GM12878 (cell line): ENCODE results near the gene MAP3K1. TPM values are rescaled to one million over a fixed set of nuclear protein-coding genes. Genes with fewer than 3 reads are reported as not detected.

ENCODE experiments used
- BACH1 ChIP-seq: fragments of 450-650 bp; IDR thresholded peaks from 2 replicates; pipeline ENCODE4 v1.6.1; 2017; ENCODE audit warnings: mild to moderate bottlenecking, borderline replicate concordance
- BHLHE40 ChIP-seq, 2 experiments: fragments of 450-650 bp in 1 of 2; IDR thresholded peaks; 2 replicates each; pipeline ENCODE4 v1.6.1; 2011 to 2017; ENCODE audit warnings: low read depth in 2 of 2, borderline replicate concordance in 1 of 2, improper control_type of control experiment in 1 of 2, low read length in 1 of 2, mild to moderate bottlenecking in 1 of 2
- CBX3 ChIP-seq: fragments of 200-600 bp; sonication (generic); IDR thresholded peaks from 2 replicates; pipeline ENCODE4 v1.6.1; 2016; ENCODE audit warnings: low read depth, borderline replicate concordance
- CBX5 ChIP-seq: sonication (generic); IDR thresholded peaks from 2 replicates; pipeline ENCODE4 v1.6.1; 2016; ENCODE audit warnings: low read depth, moderate library complexity, mild to moderate bottlenecking, inconsistent platforms
- CEBPB ChIP-seq, 2 experiments: fragments of 150-350 bp in 1 of 2; IDR thresholded peaks; 2 replicates each; pipeline ENCODE4 v1.6.1; 2012 to 2014; ENCODE audit warnings: low read depth in 2 of 2, low read length in 2 of 2, borderline replicate concordance in 1 of 2, inconsistent platforms in 1 of 2
- CHD4 ChIP-seq: fragments of 200-600 bp; sonication (generic); IDR thresholded peaks from 2 replicates; pipeline ENCODE4 v1.6.1; 2016; ENCODE audit warnings: mild to moderate bottlenecking
- DPF2 ChIP-seq: fragments of 450-650 bp; IDR thresholded peaks from 2 replicates; pipeline ENCODE4 v1.6.1; 2017; ENCODE audit warnings: mild to moderate bottlenecking
- GABPA ChIP-seq: IDR thresholded peaks from 2 replicates; pipeline ENCODE4 v1.6.1; 2014; ENCODE audit warnings: antibody characterized with exemption, low read depth, mild to moderate bottlenecking, inconsistent platforms
- KAT2A ChIP-seq: conservative IDR thresholded peaks from 2 replicates; pipeline ENCODE4 v1.6.1; 2011; ENCODE audit warnings: low read depth, low read length; ENCODE audit not compliant: control insufficient read depth
- KLF5 ChIP-seq: fragments of 450-650 bp; IDR thresholded peaks from 2 replicates; pipeline ENCODE4 v1.6.1; 2014; ENCODE audit warnings: mild to moderate bottlenecking; ENCODE audit not compliant: partially characterized antibody
- MEF2A ChIP-seq: IDR thresholded peaks from 2 replicates; pipeline ENCODE4 v1.6.1; 2011; ENCODE audit warnings: low read depth, mild to moderate bottlenecking, low read length, moderate library complexity; ENCODE audit not compliant: insufficient read depth
- MXI1 ChIP-seq: fragments of 150-350 bp; IDR thresholded peaks from 2 replicates; pipeline ENCODE4 v1.6.1; 2011; ENCODE audit warnings: low read depth, mild to moderate bottlenecking, inconsistent platforms, low read length, improper control_type of control experiment
- NBN ChIP-seq: fragments of 450-650 bp; IDR thresholded peaks from 2 replicates; pipeline ENCODE4 v1.6.1; 2016
- NFXL1 ChIP-seq: fragments of 450-650 bp; IDR thresholded peaks from 2 replicates; pipeline ENCODE4 v1.6.1; 2017; ENCODE audit warnings: antibody characterized with exemption, mild to moderate bottlenecking, borderline replicate concordance
- PAX5 ChIP-seq: IDR thresholded peaks from 2 replicates; pipeline ENCODE4 v1.6.1; 2011; ENCODE audit warnings: low read depth, low read length, borderline replicate concordance
- TBL1XR1 ChIP-seq: IDR thresholded peaks from 2 replicates; pipeline ENCODE4 v1.6.1; 2012; ENCODE audit warnings: low read depth, low read length, improper control_type of control experiment
- polyA plus RNA-seq, 11 experiments: library from polyadenylated mRNA; depleted of rRNA in 4 of 11; unstranded in 6 of 11; stranded (reverse) in 5 of 11; fragments of >200 nt; fragmentation: Nextera tagmentation in 4 of 11; fragmentation: Illumina TruSeq in 1 of 11; extraction: Ambion mirVana in 4 of 11; extraction: Trizol in 1 of 11; gene quantifications; 1 replicate in 1 of 11; 2 replicates in 10 of 11; pipeline versions ENCODE4 v1.2.1 to v1.2.3, GENCODE V29; 2011 to 2016; ENCODE audit warnings: inconsistent platforms in 2 of 11, missing spikeins in 2 of 11, low read depth in 1 of 11
- total RNA-seq, 4 experiments: library from RNA; depleted of rRNA in 3 of 4; stranded (reverse); fragments of >200 nt in 3 of 4; fragmentation: Illumina TruSeq in 1 of 4; extraction: Trizol in 1 of 4; gene quantifications; 2 replicates each; pipeline versions ENCODE4 v1.2.1 to v1.2.3, GENCODE V29; 2013 to 2021
- TF ChIP-seq, protein P1 (sequence below): IDR thresholded peaks from 2 replicates; pipeline ENCODE4 v1.6.1; 2011; ENCODE audit warnings: mild to moderate bottlenecking, low read depth, low read length, moderate library complexity; ENCODE audit not compliant: insufficient replicate concordance
- TF ChIP-seq, protein P2 (sequence below): fragments of 450-650 bp; IDR thresholded peaks from 2 replicates; pipeline ENCODE4 v1.6.1; 2017; ENCODE audit warnings: mild to moderate bottlenecking
- TF ChIP-seq, protein P3 (sequence below): IDR thresholded peaks from 2 replicates; pipeline ENCODE4 v1.6.1; 2012; ENCODE audit warnings: low read length, inconsistent platforms
- TF ChIP-seq, protein P4 (sequence below): IDR thresholded peaks from 2 replicates; pipeline ENCODE4 v1.6.1; 2012; ENCODE audit warnings: low read depth, low read length, improper control_type of control experiment
- TF ChIP-seq, protein P5 (sequence below): IDR thresholded peaks from 2 replicates; pipeline ENCODE4 v1.6.1; 2012; ENCODE audit warnings: low read depth, low read length, improper control_type of control experiment

MAP3K1 gene
- total and polyA plus RNA-seq, 10 of the 15 experiments (the other 5 are each of a cell fraction or from before 2014, with no cell fraction given): 7.5 to 24.6 (median 12.6) TPM

DNA sequence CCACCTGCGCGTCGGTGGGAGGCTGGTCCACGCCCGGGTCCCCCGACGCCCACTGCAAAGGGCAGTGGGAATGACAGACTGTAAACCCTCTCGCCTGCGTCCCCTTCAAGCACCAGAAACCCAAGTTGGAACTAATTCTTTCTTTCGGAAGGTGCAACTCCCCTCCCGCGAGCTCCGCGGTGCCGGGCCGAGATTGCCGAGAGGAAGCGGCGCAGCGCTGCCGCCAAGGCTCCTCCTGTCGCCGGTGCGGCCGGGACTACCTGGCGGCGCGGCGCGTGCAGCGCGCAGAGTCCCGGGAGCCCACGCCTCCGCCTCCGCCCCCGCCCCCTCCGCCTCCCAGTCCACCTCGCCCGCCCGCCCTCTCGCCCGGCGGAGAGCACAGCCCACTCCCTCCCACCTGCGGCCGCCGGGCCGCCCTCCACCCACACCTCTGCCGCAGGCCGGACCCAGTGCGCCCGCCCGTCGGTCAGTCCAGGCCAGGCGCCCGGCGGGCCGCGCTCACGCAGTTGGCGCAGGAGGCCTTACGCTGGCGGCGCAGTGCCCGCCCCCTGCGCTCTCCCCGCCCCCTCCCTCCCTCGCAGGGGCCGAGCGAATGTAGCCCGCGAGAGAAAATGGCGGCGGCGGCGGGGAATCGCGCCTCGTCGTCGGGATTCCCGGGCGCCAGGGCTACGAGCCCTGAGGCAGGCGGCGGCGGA lies at the start of gene MAP3K1 (continued):
- TF ChIP-seq BHLHE40 (IDR thresholded peaks at IDR 0.05; ENCODE audit: borderline replicate concordance in 1 of 2, low read depth in 2 of 2, low read length in 1 of 2): peak; percentile 54 to 81; a peak in 2 of 4 replicates
- TF ChIP-seq NBN: peak; percentile 69; the same call in 1 of the 2 replicates
- TF ChIP-seq CHD4: no peak
- TF ChIP-seq, protein P1, sequence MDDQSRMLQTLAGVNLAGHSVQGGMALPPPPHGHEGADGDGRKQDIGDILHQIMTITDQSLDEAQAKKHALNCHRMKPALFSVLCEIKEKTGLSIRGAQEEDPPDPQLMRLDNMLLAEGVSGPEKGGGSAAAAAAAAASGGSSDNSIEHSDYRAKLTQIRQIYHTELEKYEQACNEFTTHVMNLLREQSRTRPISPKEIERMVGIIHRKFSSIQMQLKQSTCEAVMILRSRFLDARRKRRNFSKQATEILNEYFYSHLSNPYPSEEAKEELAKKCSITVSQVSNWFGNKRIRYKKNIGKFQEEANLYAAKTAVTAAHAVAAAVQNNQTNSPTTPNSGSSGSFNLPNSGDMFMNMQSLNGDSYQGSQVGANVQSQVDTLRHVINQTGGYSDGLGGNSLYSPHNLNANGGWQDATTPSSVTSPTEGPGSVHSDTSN: no peak
- no peak for TF ChIP-seq CEBPB (IDR thresholded peaks at IDR 0.05; ENCODE audit: borderline replicate concordance in 1 of 2, low read depth in 2 of 2, low read length in 2 of 2)
- TF ChIP-seq, protein P2, sequence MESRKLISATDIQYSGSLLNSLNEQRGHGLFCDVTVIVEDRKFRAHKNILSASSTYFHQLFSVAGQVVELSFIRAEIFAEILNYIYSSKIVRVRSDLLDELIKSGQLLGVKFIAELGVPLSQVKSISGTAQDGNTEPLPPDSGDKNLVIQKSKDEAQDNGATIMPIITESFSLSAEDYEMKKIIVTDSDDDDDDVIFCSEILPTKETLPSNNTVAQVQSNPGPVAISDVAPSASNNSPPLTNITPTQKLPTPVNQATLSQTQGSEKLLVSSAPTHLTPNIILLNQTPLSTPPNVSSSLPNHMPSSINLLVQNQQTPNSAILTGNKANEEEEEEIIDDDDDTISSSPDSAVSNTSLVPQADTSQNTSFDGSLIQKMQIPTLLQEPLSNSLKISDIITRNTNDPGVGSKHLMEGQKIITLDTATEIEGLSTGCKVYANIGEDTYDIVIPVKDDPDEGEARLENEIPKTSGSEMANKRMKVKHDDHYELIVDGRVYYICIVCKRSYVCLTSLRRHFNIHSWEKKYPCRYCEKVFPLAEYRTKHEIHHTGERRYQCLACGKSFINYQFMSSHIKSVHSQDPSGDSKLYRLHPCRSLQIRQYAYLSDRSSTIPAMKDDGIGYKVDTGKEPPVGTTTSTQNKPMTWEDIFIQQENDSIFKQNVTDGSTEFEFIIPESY: no peak
- TF ChIP-seq, protein P3, sequence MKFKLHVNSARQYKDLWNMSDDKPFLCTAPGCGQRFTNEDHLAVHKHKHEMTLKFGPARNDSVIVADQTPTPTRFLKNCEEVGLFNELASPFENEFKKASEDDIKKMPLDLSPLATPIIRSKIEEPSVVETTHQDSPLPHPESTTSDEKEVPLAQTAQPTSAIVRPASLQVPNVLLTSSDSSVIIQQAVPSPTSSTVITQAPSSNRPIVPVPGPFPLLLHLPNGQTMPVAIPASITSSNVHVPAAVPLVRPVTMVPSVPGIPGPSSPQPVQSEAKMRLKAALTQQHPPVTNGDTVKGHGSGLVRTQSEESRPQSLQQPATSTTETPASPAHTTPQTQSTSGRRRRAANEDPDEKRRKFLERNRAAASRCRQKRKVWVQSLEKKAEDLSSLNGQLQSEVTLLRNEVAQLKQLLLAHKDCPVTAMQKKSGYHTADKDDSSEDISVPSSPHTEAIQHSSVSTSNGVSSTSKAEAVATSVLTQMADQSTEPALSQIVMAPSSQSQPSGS: no peak
- TF ChIP-seq BACH1: 0 out of 2 replicates have a peak, but pooled peaks have one; percentile 27
- no peak for TF ChIP-seq GABPA
- TF ChIP-seq MXI1: peak; percentile 57
- no peak for TF ChIP-seq KAT2A
- TF ChIP-seq KLF5: no peak
- TF ChIP-seq, protein P4, sequence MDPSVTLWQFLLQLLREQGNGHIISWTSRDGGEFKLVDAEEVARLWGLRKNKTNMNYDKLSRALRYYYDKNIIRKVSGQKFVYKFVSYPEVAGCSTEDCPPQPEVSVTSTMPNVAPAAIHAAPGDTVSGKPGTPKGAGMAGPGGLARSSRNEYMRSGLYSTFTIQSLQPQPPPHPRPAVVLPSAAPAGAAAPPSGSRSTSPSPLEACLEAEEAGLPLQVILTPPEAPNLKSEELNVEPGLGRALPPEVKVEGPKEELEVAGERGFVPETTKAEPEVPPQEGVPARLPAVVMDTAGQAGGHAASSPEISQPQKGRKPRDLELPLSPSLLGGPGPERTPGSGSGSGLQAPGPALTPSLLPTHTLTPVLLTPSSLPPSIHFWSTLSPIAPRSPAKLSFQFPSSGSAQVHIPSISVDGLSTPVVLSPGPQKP: no peak
- TF ChIP-seq NFXL1: no peak
- TF ChIP-seq TBL1XR1: no peak
- TF ChIP-seq MEF2A: no peak
- peak; percentile 7; the same call in 1 of the 2 replicates for TF ChIP-seq DPF2
- TF ChIP-seq CBX5: no peak
- TF ChIP-seq, protein P5, sequence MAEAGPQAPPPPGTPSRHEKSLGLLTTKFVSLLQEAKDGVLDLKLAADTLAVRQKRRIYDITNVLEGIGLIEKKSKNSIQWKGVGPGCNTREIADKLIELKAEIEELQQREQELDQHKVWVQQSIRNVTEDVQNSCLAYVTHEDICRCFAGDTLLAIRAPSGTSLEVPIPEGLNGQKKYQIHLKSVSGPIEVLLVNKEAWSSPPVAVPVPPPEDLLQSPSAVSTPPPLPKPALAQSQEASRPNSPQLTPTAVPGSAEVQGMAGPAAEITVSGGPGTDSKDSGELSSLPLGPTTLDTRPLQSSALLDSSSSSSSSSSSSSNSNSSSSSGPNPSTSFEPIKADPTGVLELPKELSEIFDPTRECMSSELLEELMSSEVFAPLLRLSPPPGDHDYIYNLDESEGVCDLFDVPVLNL: no peak
- TF ChIP-seq CBX3: no peak
- no peak for TF ChIP-seq PAX5
